Lower leg skin (tissue), 4 donors: Measurements from ENCODE around the gene IFITM1. TPM values are rescaled to one million over a fixed set of nuclear protein-coding genes. Genes with fewer than 3 reads are reported as not detected.
A peak's percentile ranks its signal among the peaks of the same experiment; 100 is the strongest.
"Not testable (repeated sequence)": the region's sequence is repeated elsewhere in the genome, so short reads cannot be mapped to it uniquely, and the experiment has no call there.

Experiments
- DNase-seq, 2 donors: peaks; one replicate each; pipeline ENCODE4 v3.0.0-alpha.2; 2019; ENCODE audit warnings: low spot score in 2 of 2
- H3K4me3 ChIP-seq: fragments of 200-600 bp; sonication (generic); 2 replicates; pipeline ENCODE4 v1.5.1; 2017; ENCODE audit warnings: mild to moderate bottlenecking, low read depth; ENCODE audit not compliant: poor library complexity, severe bottlenecking
- POLR2A ChIP-seq, 2 donors: fragments of 450-650 bp; IDR thresholded peaks; one replicate each; pipeline ENCODE4 v1.6.1; 2016 to 2017; ENCODE audit warnings: antibody characterized with exemption in 2 of 2, mild to moderate bottlenecking in 1 of 2, moderate library complexity in 1 of 2
- WGBS, 2 donors: methylation state at CpG; one replicate each; pipeline ENCODE4 v1.1.5; 2018; 5-methylcytosine and 5-hydroxymethylcytosine counted together
- intact Hi-C: fragments of 100-400 bp; cut with DNase I; formaldehyde crosslinking; loops from one replicate; pipeline ENCODE4 v1.15.0; 2023; ENCODE audit warnings: low total_unique reads
- total RNA-seq, 4 donors: library from RNA; depleted of rRNA; stranded (reverse); fragments of >200 nt; gene quantifications; one replicate each; pipeline ENCODE4 v1.1.0, GENCODE V29; 2016
- TF ChIP-seq, protein P1 (sequence below), 3 donors: fragments of 450-650 bp; IDR thresholded peaks; one replicate each; pipeline ENCODE4 v1.5.1; 2016; ENCODE audit warnings: antibody characterized with exemption in 3 of 3, mild to moderate bottlenecking in 3 of 3, moderate library complexity in 2 of 3

IFITM1 gene
- total RNA-seq: 100 to 1,000 TPM in 1 of 4 donors, 10 to 100 TPM in 3; 44.2 to 114 (median 65.4) TPM

DNA sequence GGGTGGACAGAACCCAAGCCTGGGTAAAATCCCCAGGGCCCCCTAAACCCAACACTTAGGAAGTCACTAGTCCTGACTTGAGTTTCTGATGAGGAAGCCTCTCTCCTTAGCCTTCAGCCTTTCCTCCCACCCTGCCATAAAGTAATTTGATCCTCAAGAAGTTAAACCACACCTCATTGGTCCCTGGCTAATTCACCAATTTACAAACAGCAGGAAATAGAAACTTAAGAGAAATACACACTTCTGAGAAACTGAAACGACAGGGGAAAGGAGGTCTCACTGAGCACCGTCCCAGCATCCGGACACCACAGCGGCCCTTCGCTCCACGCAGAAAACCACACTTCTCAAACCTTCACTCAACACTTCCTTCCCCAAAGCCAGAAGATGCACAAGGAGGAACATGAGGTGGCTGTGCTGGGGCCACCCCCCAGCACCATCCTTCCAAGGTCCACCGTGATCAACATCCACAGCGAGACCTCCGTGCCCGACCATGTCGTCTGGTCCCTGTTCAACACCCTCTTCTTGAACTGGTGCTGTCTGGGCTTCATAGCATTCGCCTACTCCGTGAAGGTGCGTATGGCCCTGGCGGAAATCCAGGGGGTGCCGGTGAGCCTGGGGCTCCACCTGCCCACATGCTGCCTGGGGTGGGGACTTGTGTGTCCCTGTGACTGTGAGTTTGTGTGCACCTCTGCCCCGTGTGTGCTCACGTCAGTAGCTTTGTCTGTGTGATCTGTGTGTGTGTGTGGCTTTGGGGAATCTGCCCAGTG lies at the start of gene IFITM1:
TSS of gene IFITM1 (plus strand) at position 254 of the 767 bp plus-strand sequence. CDS start at position 385, 131 bp downstream.
- DNase-seq: no peak
- no peak for TF ChIP-seq POLR2A (IDR thresholded peaks at IDR 0.05)
- TF ChIP-seq, protein P1, sequence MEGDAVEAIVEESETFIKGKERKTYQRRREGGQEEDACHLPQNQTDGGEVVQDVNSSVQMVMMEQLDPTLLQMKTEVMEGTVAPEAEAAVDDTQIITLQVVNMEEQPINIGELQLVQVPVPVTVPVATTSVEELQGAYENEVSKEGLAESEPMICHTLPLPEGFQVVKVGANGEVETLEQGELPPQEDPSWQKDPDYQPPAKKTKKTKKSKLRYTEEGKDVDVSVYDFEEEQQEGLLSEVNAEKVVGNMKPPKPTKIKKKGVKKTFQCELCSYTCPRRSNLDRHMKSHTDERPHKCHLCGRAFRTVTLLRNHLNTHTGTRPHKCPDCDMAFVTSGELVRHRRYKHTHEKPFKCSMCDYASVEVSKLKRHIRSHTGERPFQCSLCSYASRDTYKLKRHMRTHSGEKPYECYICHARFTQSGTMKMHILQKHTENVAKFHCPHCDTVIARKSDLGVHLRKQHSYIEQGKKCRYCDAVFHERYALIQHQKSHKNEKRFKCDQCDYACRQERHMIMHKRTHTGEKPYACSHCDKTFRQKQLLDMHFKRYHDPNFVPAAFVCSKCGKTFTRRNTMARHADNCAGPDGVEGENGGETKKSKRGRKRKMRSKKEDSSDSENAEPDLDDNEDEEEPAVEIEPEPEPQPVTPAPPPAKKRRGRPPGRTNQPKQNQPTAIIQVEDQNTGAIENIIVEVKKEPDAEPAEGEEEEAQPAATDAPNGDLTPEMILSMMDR (IDR thresholded peaks at IDR 0.05): no peak
- intact Hi-C loops: no loop called here
- peak within 1 kb of the TSS; percentile 31 for H3K4me3 ChIP-seq
- WGBS, 2 donors: 6 to 12% methylated on average over 16 to 17 of the region's 18 CpGs

DNA sequence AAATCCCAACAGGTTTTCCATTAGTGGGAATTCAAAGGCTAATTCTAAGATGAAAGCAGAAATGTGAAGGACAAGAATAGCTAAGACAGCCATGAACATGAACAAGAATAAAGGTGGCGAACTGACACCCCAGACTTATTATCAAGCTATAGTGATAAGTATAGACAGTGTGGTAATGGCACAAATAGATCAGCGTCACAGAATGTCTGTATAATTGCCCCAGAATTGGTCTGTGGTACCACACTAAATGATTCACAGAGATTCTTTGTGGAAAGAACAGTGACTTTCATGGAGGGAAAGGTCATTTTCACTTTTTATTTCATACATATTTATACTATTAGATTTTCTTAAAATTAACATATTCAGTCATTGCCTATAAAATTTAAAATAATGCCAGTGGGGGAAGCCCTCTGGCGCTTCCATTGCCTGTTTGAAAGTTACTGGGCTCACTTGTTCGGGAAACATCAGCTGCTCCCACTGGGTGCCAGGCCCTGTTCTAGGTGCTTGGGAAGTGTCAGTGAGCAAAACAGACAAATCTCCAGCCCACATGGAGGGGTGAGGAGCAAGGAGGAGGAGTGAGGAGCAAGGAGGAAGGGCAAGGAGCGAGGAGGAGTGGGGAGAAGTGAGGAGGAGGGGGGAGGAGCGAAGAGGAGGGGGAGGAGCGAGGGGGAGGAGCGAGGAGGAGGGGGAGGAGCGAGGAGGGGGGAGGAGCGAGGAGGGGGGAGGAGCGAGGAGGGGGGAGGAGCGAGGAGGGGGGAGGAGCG lies 47.0 kb upstream of the IFITM1 start:
- peak; percentile 43 to 86 for DNase-seq
- intact Hi-C loops: no loop called here
- H3K4me3 ChIP-seq: no peak overlapping the region
- 57 to 58% methylated on average over 5 to 6 of the region's 13 CpGs for WGBS, 2 donors
- TF ChIP-seq POLR2A (IDR thresholded peaks at IDR 0.05): no peak
- TF ChIP-seq, protein P1 (IDR thresholded peaks at IDR 0.05): no peak

DNA sequence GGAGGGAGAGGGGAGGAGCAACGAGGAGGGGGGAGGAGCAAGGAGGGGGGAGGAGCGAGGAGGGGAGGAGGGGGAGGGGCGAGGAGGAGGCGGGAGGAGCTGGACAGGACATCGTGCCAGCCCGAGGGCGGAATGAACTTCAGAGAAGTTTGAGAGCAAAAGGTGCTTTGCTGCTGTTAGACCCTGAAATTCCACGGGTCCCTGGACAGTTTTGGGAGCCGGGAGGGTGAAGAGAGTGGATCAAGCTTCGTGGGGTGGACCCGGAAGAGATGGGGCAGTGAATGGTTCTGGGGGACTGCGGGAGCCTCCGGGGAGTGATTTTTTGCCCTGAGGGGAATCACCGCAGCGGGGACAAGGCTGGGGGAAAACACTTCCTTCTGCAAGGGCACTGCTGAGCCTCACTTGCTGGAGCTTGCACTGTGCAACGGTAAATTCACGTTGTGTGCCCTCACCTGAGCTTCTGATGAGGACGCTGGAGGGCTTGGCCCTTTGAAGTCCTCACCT lies 46.3 kb upstream of the IFITM1 start:
- WGBS, 2 donors: 15 to 23% methylated on average over 16 to 17 of the region's 18 CpGs
- intact Hi-C loops: no loop called here
- TF ChIP-seq, protein P1 (IDR thresholded peaks at IDR 0.05): no peak
- no peak for TF ChIP-seq POLR2A (IDR thresholded peaks at IDR 0.05)
- H3K4me3 ChIP-seq: no peak overlapping the region
- peak; percentile 61 to 94 for DNase-seq

DNA sequence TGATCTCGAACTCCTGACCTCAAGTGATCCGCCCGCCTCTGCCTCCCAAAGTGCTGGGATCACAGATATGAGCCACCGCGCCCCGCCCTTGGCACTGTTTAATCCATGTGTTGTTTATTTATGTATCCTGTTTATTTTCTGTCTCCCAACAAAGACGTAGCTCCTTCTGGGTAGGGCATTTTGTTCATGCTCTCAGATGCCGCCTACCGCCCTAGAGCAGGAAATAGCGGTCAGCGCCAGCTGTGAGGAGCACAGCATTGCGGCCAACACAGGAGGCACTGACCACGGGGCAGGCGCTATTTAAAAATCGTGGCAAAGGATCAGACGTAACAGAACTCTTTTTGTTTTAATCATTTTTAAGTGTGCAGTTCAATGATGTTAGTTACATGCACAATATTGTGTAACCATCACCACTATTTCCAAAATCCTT lies 45.1 kb upstream of the IFITM1 start:
- WGBS, 2 donors: 28 to 34% methylated on average over 16 of the region's 16 CpGs
- H3K4me3 ChIP-seq, intact Hi-C loops: not testable (repeated sequence)
- peak; percentile 76 to 95 for DNase-seq

DNA sequence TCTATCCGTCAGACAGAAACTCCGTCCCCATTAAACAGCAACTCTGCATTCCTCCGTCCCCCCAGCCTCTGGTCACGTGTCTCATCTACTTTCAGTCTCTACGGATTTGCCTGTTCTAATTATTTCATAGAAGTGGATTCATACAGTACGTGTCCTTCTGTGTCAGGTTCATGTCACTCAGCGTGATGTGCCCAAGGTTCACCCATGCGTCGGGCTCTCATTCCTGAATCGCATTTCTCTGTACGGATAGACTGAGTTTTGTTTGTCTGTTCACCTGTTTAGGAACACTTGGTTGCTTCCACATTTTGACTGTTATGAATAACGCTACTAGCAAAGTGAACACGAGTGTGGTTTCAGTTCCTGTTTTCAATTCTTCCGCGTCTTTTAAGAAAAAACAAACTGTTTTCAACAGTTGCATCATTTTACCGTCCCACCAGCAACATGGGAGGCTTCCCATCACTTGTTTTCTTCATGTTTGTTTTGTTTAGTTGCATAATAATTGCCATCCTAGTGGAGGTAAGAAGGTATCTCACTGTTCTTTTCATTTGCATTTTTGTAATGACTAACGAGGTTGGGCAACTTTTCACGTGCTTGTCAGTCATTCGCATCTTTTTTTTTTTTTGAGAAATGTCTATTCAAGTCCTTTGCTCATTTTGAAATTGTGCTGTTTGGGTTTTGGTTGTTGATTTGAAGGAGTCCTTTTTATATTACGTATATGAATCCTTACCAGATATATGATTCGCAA lies 44.5 kb upstream of the IFITM1 start:
- DNase-seq: peak; percentile 36 to 91
- no peak overlapping the region for H3K4me3 ChIP-seq
- intact Hi-C loops: no loop called here
- 40 to 44% methylated on average over 21 of the region's 21 CpGs for WGBS, 2 donors
- TF ChIP-seq POLR2A (IDR thresholded peaks at IDR 0.05): no peak
- TF ChIP-seq, protein P1 (IDR thresholded peaks at IDR 0.05): no peak
